AG04450 (cell line): ENCODE results near the gene IGDCC3. TPM values are rescaled to one million over a fixed set of nuclear protein-coding genes. Genes with fewer than 3 reads are reported as not detected.

Source experiments
- CTCF ChIA-PET: fragments of 300-600, 350-600 bp; formaldehyde crosslinking; extraction: SDS; loops from one replicate; lab custom pipeline; 2022; ENCODE audit warnings: antibody characterized with exemption, inconsistent platforms; lab: Charles Lee
- POLR2A ChIA-PET: fragments of 350-600 bp; formaldehyde crosslinking; extraction: SDS; loops from one replicate; lab custom pipeline; 2021; ENCODE audit warnings: antibody characterized with exemption, inconsistent platforms; lab: Yijun Ruan, JAX
- DNase-seq: peaks from one replicate; pipeline ENCODE4 v3.0.0-alpha.2; 2011; ENCODE audit warnings: low read depth, low spot score
- H3K27ac ChIP-seq: one replicate; pipeline ENCODE4 v1.5.1; 2012; ENCODE audit warnings: low read depth, low read length, control low read depth
- H3K27me3 ChIP-seq: one replicate; pipeline ENCODE4 v1.6.0; 2012; ENCODE audit warnings: low read length; ENCODE audit not compliant: control insufficient read depth, insufficient read depth
- H3K4me3 ChIP-seq: 2 replicates; pipeline ENCODE4 v1.5.1; 2011; ENCODE audit warnings: mild to moderate bottlenecking, low read depth, low read length, control low read depth
- H3K9me3 ChIP-seq: 2 replicates; pipeline ENCODE4 v1.5.1; 2012; ENCODE audit warnings: low read length; ENCODE audit not compliant: control insufficient read depth, insufficient read depth
- polyA plus RNA-seq: library from polyadenylated mRNA; depleted of rRNA; stranded (reverse); fragments of >200 nt; gene quantifications from 2 replicates; pipeline ENCODE4 v1.2.3, GENCODE V29; 2011
- TF ChIP-seq, protein P1 (sequence below): IDR thresholded peaks from 2 replicates; pipeline ENCODE4 v1.5.1; 2011; ENCODE audit warnings: low read depth, low read length, control low read depth, inconsistent platforms

The IGDCC3 gene
- polyA plus RNA-seq, 1 experiment = 0.11 TPM

DNA sequence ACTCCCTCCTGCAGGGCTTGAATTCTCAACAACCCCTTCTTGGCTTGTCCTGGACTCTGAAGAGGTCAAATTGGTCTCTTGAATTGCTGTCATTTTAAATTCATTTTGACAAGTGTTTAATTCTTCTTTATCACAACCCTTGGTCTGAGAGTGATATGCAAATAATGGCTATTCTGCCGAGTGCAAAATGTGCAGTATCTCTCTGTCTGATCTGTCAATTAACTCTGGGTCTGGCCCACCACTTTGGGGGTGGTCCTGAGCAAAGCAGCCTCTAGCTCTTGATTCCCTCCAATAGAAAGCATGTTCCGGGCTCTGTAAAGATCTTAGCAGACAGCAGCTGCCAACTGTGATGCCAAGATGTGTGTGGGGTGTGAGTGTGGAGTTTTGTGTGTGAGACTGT lies 2.2 kb upstream of the IGDCC3 start:
- Histone ChIP-seq H3K27me3 (peaks cover 58% of the 10 kb centered on the region), H3K27ac (no peak overlapping the region), H3K9me3 (no peaks in the 10 kb centered on the region; the same call in 1 of the 2 replicates), H3K4me3 (no peak overlapping the region)
- no peak for DNase-seq
- ChIA-PET CTCF (interaction anchor here (2.2 to 8.1 kb wide), 2 partner anchors 60 to 61 kb away, joined by 9 to 211 read pairs; no protein-coding TSS in a partner anchor), POLR2A (interaction anchor here (1.9 kb wide), 1 partner anchor 75 kb away, joined by 6 read pairs; the partner anchor contains the start of gene RNU5B-1)
- TF ChIP-seq, protein P1, sequence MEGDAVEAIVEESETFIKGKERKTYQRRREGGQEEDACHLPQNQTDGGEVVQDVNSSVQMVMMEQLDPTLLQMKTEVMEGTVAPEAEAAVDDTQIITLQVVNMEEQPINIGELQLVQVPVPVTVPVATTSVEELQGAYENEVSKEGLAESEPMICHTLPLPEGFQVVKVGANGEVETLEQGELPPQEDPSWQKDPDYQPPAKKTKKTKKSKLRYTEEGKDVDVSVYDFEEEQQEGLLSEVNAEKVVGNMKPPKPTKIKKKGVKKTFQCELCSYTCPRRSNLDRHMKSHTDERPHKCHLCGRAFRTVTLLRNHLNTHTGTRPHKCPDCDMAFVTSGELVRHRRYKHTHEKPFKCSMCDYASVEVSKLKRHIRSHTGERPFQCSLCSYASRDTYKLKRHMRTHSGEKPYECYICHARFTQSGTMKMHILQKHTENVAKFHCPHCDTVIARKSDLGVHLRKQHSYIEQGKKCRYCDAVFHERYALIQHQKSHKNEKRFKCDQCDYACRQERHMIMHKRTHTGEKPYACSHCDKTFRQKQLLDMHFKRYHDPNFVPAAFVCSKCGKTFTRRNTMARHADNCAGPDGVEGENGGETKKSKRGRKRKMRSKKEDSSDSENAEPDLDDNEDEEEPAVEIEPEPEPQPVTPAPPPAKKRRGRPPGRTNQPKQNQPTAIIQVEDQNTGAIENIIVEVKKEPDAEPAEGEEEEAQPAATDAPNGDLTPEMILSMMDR = no peak

DNA sequence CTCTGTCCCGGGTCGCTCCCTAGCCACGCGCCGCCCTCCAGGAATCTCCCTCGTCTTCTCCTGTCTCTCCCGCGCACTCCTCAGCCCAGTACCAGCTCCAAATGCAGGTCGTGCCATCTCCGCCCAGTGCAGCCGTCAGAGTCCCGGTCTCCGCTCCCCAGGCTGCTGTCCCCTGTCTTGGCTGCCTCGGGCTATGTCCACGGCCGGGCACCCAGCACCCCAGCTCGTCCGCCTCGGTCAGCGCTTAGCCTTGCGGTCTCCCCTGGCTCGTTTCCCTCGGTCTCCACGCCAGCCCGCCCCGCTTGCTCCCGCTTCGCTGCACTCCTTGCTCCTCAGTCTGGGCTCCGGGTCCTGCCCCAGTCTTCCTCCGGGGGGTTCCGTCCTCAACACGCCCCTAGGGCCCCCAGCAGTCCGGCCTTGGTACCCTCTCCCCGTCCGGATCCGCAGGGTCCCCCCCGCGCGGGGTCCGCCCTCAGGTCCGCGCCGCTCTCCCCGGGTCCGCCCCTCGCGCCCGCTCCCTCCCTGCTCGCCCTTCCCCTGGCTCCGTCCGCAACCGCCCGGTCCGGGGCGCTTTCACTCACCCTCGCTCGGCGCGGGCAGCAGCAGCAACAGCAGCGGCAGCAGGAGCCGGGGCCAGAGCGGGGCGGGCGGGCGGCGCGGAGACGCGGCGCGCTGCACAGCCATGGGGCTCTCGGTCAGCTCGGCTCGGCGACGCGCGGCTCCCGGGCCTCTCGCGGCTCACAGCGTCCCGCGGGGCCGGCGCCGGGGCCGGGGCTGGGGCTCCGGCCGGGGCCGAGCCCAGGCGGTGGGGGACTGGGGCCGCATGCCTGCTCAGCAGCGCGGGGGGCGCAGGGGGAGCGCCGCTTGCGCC lies 462 bp downstream of the IGDCC3 start:
- POLR2A ChIA-PET = interaction anchor here (0.8 to 1.6 kb wide), 3 partner anchors 9 to 91 kb away, joined by 3 to 4 read pairs (median 3); partner anchors contain the start of genes PARP16 and RNU5B-1
- peak overlapping the region; percentile 53 for H3K4me3 ChIP-seq
- CTCF ChIA-PET = interaction anchor here (0.9 to 1.2 kb wide), 2 partner anchors 8 to 23 kb away, joined by 3 to 6 read pairs; no protein-coding TSS in a partner anchor
- no peak overlapping the region for H3K27ac ChIP-seq
- no peak for DNase-seq
- H3K27me3 ChIP-seq = peaks cover 60% of the 10 kb centered on the region
- no peaks in the 10 kb centered on the region for H3K9me3 ChIP-seq
- TF ChIP-seq, protein P1 = no peak

DNA sequence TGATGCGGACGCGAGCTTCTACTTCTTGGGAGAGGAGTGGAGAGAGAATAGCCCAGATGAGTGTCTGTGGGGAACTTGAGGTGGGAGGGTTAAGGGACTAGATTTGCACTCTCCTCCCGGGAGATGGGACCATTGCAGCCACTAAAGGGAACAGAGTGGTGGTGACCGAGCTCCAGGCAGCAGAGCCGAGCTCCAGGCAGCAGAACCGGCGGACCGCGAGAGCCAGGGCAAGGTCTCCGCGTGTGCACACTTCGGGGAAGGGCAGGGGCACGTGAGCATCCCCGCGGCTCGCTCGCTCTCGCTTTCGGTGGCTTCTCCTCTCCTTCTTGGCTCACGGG lies 1.1 kb downstream of the IGDCC3 start:
- Histone ChIP-seq H3K4me3 (peak overlapping the region; percentile 53), H3K27me3 (peaks cover 63% of the 10 kb centered on the region), H3K9me3 (no peaks in the 10 kb centered on the region), H3K27ac (no peak overlapping the region)
- POLR2A ChIA-PET = interaction anchor here (0.8 to 1.6 kb wide), 3 partner anchors 9 to 90 kb away, joined by 3 to 4 read pairs (median 3); partner anchors contain the start of genes PARP16 and RNU5B-1
- no peak for DNase-seq
- CTCF ChIA-PET = interaction anchor here (0.9 to 1.2 kb wide), 2 partner anchors 8 to 24 kb away, joined by 3 to 6 read pairs; no protein-coding TSS in a partner anchor
- TF ChIP-seq, protein P1 = no peak

DNA sequence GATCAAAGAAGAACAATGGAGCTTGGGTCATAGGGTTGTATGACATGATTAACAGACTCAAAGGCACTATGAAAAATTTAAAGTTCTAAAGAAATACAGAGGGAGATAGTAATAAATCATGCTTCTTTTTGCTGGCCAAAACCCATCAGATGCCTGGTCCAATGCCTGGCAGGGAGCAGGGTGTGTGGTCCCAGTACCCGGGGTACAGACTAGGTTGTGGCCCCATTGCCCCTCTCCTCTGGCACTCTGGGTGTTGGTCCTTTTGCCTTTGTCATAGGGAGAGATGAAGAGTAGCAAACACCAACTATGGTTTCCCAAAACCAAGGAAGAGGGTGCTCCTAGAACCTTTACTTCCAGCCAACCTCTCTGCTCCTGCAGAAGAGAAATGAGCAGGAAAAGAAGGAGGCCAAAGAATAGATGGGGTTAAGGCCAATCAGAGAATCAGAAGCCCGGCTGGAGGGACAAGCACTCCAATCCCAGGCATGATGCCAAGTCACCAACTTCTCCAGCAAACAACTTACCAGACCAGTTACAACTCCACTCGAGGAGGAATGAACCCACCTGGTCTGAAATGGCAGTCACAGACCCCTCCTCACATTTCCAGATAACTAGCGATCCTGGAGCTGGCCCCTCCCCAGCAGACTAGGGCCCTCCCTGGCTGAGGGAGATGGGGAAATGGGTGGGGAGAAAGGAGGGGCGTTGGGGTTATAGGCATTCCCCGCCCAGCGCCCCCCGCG lies 1.8 kb downstream of the IGDCC3 start:
- Histone ChIP-seq H3K27me3 (peaks cover 66% of the 10 kb centered on the region), H3K4me3 (no peak overlapping the region), H3K27ac (no peak overlapping the region), H3K9me3 (no peaks in the 10 kb centered on the region)
- ChIA-PET CTCF (interaction anchor here (0.9 to 1.2 kb wide), 2 partner anchors 9 to 25 kb away, joined by 3 to 6 read pairs; no protein-coding TSS in a partner anchor), POLR2A (interaction anchor here (0.8 to 1.6 kb wide), 3 partner anchors 8 to 89 kb away, joined by 3 to 4 read pairs (median 3); partner anchors contain the start of genes PARP16 and RNU5B-1)
- TF ChIP-seq, protein P1 = no peak
- DNase-seq = no peak
